Esophagus mucosa (tissue), 1 donor: ENCODE measurements around the gene RPS6KA6. TPM values are rescaled to one million over a fixed set of nuclear protein-coding genes. Genes with fewer than 3 reads are reported as not detected.

Source experiments
- ATAC-seq: fragments of 200-7000 bp; cut with Tn5 transposase; one replicate; pipeline ENCODE4 v1.9.1; 2020
- total RNA-seq: library from RNA; stranded (reverse); gene quantifications from one replicate; pipeline ENCODE4 v1.2.4, GENCODE V29; 2023
- donor health status: DM: yes; HTN: yes; CAD: no.

The RPS6KA6 gene
- total RNA-seq = 0.96 TPM

- ATAC-seq = peak; percentile 64
Measured at GRCh38 chrX:84187533-84188319, at the start of gene RPS6KA6. Gene RPS6KA6, minus strand, starts transcription at chrX:84188199. Its CDS starts 300 bp downstream, at chrX:84187899.

- ATAC-seq = no peak
Measured at GRCh38 chrX:84224741-84225140, 36.7 kb upstream of the RPS6KA6 start.

- ATAC-seq = no peak
Measured at GRCh38 chrX:84223261-84223660, 35.3 kb upstream of the RPS6KA6 start.

- ATAC-seq = no peak
Measured at GRCh38 chrX:84221181-84221580, 33.2 kb upstream of the RPS6KA6 start.

GRCh38 chrX:84219551-84219950 is 31.6 kb upstream of the RPS6KA6 start:
- ATAC-seq = no peak

- ATAC-seq = no peak
Measured at GRCh38 chrX:84218726-84219125, 30.7 kb upstream of the RPS6KA6 start.

GRCh38 chrX:84216881-84217280 is 28.9 kb upstream of the RPS6KA6 start:
- no peak for ATAC-seq

- no peak for ATAC-seq
Measured at GRCh38 chrX:84216406-84216805, 28.4 kb upstream of the RPS6KA6 start.

GRCh38 chrX:84205276-84205675 is 17.3 kb upstream of the RPS6KA6 start:
- ATAC-seq = no peak

GRCh38 chrX:84199688-84200087 is 11.7 kb upstream of the RPS6KA6 start:
- ATAC-seq = no peak

GRCh38 chrX:84197550-84197949 is 9.6 kb upstream of the RPS6KA6 start:
- ATAC-seq = no peak

- no peak for ATAC-seq
Measured at GRCh38 chrX:84192006-84192405, 4.0 kb upstream of the RPS6KA6 start.

GRCh38 chrX:84189125-84189524 is 1.1 kb upstream of the RPS6KA6 start:
- ATAC-seq = no peak

- peak; percentile 23 for ATAC-seq
Measured at GRCh38 chrX:84188320-84188834, 378 bp upstream of the RPS6KA6 start.

GRCh38 chrX:84186603-84187532 is 1.1 kb downstream of the RPS6KA6 start:
- ATAC-seq = no peak

GRCh38 chrX:84182516-84182915 is 5.5 kb downstream of the RPS6KA6 start:
- no peak for ATAC-seq

GRCh38 chrX:84175958-84176357 is 12.0 kb downstream of the RPS6KA6 start:
- ATAC-seq = no peak

GRCh38 chrX:84175274-84175673 is 12.7 kb downstream of the RPS6KA6 start:
- ATAC-seq = no peak

- ATAC-seq = no peak
Measured at GRCh38 chrX:84174348-84174747, 13.7 kb downstream of the RPS6KA6 start.

GRCh38 chrX:84170931-84171330 is 17.1 kb downstream of the RPS6KA6 start:
- no peak for ATAC-seq

GRCh38 chrX:84168574-84168973 is 19.4 kb downstream of the RPS6KA6 start:
- no peak for ATAC-seq

- ATAC-seq = no peak
Measured at GRCh38 chrX:84168095-84168494, 19.9 kb downstream of the RPS6KA6 start.

- no peak for ATAC-seq
Measured at GRCh38 chrX:84165711-84166110, 22.3 kb downstream of the RPS6KA6 start.
